GM18867 (cell line): Measurements from ENCODE around the gene SUPT3H.
"Not testable (repeated sequence)": the region's sequence is repeated elsewhere in the genome, so short reads cannot be mapped to it uniquely, and the experiment has no call there.

ENCODE experiments used
- ATAC-seq: cut with Tn5 transposase; IDR thresholded peaks from one replicate; pipeline ENCODE4 v1.9.1; 2021; ENCODE audit warnings: mild to moderate bottlenecking, moderate library complexity; ENCODE audit not compliant: unreplicated experiment

SUPT3H gene

DNA sequence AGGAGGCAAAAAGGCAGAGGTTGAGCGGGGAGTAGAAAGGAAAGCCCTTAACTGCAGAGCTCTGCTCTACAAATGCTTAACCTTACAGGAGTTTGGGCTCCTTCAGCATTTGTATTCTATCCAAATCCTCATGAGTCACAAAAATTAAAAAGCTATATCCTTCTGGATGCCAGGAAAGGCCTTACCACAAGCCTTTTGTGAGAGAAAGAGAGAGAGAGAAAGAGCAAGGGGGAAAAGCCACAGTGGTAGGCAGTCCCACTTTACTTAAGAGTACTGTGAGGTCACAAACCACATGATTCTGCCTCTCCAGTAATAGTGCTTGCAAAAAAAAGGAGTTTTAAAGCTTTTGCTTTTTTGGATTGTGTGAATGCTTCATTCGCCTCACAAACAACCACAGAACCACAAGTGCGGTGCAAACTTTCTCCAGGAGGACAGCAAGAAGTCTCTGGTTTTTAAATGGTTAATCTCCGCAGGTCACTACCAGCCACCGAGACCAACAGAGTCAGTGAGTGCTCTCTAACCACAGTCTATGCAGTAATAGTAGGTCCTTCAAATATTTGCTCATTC, 49.7 kb downstream of the SUPT3H start, which contains the start of gene RUNX2:
Gene RUNX2, plus strand, starts transcription at position 375 of the 567 bp plus-strand sequence. CDS start 397 bp downstream, outside the sequence.
- no peak for ATAC-seq

- ATAC-seq = no peak
Measured at GRCh38 chr6:45326698-45327417, 50.9 kb downstream of the SUPT3H start.

GRCh38 chr6:45323656-45324224, 54.0 kb downstream of the SUPT3H start:
- no peak for ATAC-seq

DNA sequence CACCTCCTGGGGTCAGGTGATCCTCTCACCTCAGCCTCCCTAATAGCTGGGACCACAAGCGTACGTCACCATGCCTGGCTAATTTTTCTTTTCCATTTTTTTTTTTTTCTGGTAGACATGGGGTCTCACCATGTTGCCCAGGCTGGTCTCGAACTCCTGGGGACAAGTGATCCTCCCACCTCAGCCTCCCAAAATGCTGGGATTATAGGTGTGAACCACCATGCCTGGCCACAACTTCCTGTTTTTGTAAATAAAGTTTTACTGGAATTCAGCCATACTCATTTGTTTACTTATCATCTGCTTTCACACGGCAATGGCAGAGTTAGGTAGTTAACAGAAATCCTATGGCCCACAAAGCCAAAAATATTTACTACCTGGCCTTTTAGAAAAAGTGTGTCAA, 57.4 kb downstream of the SUPT3H start:
- ATAC-seq = no peak

- ATAC-seq = no peak
Measured at GRCh38 chr6:45314146-45314545, 63.6 kb downstream of the SUPT3H start.

DNA sequence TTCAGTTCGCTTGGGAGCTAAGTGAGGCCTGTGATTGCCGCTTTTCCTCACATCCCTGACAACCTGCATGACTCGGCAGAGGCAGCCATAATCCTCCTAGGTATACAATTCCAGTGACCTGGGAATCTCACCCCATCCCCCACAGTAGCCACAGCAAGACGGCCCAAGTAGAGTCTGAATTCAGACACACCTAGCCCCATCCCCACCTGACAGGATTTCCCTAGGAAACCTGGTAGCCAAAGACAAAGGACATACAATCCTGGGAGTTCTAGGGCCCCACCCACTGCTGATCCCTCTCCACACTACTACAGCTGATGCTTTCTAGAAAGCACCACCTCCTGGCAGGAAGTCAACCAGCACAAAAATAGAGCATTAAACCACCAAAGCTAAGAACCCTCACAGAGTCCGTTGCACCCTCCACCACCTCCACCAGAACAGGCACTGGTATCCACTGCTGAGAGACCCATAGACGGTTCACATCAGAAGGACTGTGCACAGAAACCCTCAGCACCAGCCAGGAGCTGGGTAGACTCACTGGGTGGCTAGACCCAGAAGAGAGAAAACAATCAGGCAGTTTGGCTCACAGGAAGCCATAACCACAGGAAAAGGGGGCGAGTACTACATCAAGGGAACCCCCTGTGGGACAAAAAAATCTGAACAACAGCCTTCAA, 67.5 kb downstream of the SUPT3H start:
- no peak for ATAC-seq

- no peak for ATAC-seq
Measured at GRCh38 chr6:45305546-45305945, 72.2 kb downstream of the SUPT3H start.

DNA sequence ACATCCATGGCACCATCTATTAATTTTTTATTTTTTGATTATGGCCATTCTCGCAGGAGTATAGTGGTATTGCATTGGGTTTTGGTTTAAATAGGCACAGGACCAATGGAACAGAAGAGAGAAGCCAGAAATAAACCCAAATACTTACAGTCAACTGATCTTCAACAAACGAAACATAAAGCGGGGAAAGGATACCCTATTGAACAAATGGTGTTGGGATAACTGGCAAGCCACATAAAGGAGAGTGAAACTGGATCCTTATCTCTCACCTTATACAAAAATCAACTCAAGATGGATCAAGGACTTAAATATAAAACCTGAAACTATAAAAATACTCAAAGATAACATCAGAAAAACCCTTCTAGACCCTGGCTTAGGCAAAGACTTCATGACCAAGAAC, 74.9 kb downstream of the SUPT3H start:
- no peak for ATAC-seq

- no peak for ATAC-seq
Measured at GRCh38 chr6:45301348-45302142, 76.2 kb downstream of the SUPT3H start.

DNA sequence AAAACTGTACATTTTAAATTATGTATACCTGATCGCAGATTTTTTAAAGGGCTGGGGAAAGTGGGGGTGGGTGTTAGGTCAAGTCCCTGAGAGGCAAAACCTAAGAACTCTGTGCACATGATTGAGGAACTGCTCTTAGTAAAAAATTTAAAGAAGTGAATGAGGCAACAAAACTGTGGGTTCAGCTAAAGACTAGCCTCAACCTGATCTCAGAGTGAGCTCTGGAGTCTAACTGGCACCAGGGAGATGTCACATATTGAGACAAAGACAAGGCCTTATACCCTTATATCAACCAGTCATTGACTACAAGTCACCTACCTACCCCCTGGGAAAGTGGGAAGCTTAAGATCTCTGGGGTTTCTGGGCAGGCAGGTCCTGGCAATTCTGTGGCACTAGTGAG, 77.0 kb downstream of the SUPT3H start:
- no peak for ATAC-seq

DNA sequence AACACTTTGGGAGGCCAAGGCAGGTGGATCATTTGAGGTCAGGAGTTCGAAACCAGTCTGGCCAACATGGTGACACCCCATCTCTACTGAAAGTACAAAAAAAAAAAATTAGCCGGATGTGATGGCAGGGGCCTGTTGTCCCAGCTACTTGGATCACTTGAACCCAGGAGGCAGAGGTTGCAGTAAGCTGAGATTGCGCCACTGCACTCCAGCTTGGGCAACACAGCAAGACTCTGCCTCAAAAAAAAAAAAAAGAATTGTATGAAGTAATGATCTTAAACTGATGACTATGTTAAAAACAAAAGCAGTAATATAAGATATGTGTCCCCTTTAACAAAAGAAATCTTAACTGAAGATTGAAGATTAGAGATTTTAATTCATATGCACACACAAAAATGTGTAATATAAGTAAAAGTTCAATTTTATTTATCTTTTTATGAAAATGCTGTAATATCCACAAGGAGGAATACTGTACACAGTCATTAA, 78.6 kb downstream of the SUPT3H start:
- ATAC-seq = no peak

DNA sequence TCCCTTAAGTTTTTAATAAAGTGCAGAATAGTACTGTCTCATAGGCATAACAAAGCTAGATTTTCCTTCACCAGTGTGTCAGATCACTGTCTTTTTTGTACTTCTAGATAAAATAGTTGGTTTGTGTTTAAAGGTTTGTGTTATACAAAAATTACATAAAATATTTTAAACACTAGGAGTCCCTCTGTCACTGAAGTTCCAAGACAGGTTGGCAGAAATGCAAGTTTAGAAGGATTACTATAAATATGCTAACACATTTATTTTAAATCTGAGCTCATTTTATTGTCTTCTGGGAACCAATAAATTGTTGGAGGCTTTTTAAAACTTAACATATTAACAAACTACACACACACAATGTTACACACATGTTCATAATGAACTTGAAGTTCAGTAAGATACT, 80.4 kb downstream of the SUPT3H start:
- ATAC-seq = no peak

DNA sequence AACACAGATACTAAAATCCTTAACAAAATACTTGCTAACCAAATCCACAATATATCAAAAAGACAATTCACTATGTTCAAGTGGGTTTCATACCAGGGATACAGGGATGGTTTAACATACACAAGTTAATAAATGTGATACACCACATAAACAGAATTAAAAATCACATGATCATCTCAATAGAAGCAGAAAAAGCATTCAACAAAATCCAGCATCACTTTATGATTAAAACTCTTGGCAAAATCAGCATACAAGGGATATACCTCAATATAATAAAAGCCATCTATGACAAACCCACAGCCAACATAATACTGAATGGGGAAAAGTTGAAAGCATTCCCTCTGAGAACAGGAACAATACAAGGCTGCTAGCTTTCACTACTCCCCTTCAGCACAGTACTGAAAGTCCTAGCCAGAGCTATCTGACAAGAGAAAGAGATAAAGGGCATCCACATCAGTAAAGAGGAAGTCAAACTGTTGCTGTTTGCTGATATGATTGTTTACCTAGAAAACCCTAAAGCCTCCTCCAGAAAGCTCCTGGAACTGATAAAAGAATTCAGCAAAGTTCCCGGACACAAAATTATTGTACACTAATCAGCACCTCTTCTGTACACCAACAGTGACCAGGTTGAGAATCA, 83.6 kb downstream of the SUPT3H start:
- ATAC-seq = peak; percentile 63

GRCh38 chr6:45293306-45293705, 84.4 kb downstream of the SUPT3H start:
- peak; percentile 53 for ATAC-seq

DNA sequence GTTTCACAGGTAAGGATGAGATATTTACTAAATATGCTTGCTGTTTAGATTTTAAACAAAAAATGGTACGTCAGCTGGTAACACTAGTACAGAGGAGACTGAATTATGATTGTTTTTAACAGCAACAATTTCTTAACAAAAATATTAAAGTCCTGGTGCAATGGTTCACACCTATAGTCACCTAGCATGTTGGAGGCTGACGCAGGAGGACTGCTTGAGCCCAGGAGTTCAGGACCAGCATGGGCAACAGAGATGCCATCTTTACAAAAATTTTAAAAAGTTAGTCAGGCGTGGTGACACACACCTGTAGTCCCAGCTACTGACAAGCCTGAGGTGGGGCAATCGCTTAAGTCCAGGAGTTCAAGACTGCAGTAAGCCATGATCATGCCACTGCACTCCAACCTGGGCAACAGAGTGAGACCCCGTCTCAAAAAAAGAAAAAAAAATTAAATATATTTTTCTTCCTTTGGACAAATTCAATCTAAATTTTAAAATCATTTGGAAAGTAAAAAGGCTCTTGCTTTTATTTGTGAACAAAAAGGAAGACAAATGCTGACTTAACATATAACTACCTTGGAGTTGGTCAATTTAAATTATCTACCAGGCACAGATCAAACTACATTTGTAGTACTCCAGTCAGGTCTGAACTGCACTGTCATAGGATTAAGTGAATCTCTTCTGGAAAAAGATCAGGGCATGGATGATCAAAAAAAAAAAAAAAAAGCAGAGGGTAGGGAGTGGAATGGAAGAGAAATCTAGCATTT, 87.8 kb downstream of the SUPT3H start:
- ATAC-seq = no peak

- ATAC-seq = not testable (repeated sequence)
Measured at GRCh38 chr6:45286707-45287106, 91.0 kb downstream of the SUPT3H start.

DNA sequence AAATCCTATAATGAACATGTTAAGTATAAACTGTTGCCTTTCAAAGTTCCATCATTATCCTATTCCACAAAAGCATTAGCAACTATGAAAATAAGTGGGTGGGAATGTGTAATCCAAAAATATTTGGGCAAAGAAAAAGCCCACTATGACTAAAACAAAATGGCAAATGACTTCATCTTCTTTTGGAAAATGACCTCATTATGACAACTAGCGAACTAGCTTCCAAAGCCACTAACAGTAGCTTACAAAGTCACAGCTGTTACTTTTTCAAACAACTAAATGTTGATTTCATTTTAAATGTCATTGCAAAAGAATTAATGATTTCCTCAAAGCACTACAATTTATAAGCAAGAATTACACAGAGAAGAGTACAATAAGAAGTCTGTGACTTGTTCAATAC, 99.4 kb downstream of the SUPT3H start:
- no peak for ATAC-seq

DNA sequence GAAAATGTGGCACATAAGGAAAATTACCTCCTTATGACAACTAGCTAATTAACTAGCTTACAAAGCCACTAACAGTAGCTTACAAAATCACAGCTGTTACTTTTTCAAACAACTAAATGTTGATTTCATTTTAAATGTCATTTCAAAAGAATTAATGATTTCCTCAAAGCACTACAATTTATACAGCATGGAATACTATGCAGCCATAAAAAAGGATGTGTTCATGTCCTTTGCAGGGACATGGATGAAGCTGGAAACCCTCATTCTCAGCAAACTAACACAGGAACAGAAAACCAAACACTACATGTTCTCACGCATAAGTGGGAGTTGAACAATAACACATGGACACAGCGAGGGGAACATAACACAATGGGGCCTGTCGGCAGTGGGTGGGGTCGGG, 100.0 kb downstream of the SUPT3H start:
- ATAC-seq = not testable (repeated sequence)

DNA sequence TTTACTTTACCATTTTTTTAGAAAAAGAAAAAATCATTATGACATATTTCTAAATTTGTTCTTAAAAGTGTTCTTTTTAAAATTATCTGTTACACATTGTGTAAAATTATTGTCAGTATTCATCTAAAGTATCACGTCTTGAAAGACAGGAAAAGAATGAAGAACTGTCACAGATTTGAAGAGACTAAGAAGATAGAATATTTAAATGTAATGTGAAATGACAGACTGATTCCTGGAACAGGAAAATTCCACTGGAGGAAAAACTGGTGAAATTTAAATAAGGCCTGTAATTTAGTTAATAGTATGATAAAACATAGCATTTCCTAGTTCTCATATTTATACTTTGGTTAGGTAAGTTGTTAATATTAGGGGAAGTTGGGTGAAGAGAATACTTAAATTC, 102.4 kb downstream of the SUPT3H start:
- ATAC-seq = no peak

- no peak for ATAC-seq
Measured at GRCh38 chr6:45272626-45273025, 105.1 kb downstream of the SUPT3H start.
